Keratinocyte (primary cell): Measurements from ENCODE around the gene DOC2A. TPM values are rescaled to one million over a fixed set of nuclear protein-coding genes. Genes with fewer than 3 reads are reported as not detected.

Source experiments
- DNase-seq: peaks from one replicate; pipeline ENCODE4 v3.0.0-alpha.2; 2011; ENCODE audit warnings: low read depth, missing footprints, low spot score
- FAIRE-seq: peaks from 2 replicates; lab custom pipeline; 2011; peaks lifted over from hg19 to GRCh38; lab: Jason Lieb, UNC
- H2AFZ ChIP-seq: 2 replicates; pipeline ENCODE4 v1.6.0; 2012; ENCODE audit warnings: low read length, control low read depth, inconsistent platforms; ENCODE audit not compliant: control insufficient read depth
- H3K27ac ChIP-seq: 2 replicates; pipeline ENCODE4 v1.5.1; 2011; ENCODE audit warnings: low read length; ENCODE audit not compliant: control insufficient read depth, insufficient read depth
- H3K27me3 ChIP-seq: 3 replicates; pipeline ENCODE4 v1.6.0; 2011; ENCODE audit warnings: low read length; ENCODE audit not compliant: control insufficient read depth, insufficient read depth; ENCODE audit errors: extremely low read depth
- H3K36me3 ChIP-seq, 2 experiments: 2 replicates in 1 of 2; 3 replicates in 1 of 2; pipeline ENCODE4 v1.5.1; 2011; ENCODE audit warnings: low read length in 2 of 2, mild to moderate bottlenecking in 1 of 2; ENCODE audit not compliant: control insufficient read depth in 2 of 2, insufficient read depth in 2 of 2; ENCODE audit errors: extremely low read depth in 1 of 2
- H3K4me1 ChIP-seq: 3 replicates; pipeline ENCODE4 v1.5.1; 2011; ENCODE audit warnings: low read length; ENCODE audit not compliant: control insufficient read depth, insufficient read depth; ENCODE audit errors: extremely low read depth
- H3K4me2 ChIP-seq: 3 replicates; pipeline ENCODE4 v1.6.0; 2011; ENCODE audit warnings: low read depth, low read length; ENCODE audit not compliant: control insufficient read depth, insufficient read depth; ENCODE audit errors: extremely low read depth
- H3K4me3 ChIP-seq, 3 experiments: fragments of 200-600 bp in 1 of 3; sonication (generic) in 1 of 3; 2 replicates in 2 of 3; 3 replicates in 1 of 3; pipeline ENCODE4 v1.5.1; 2011 to 2016; ENCODE audit warnings: low read length in 3 of 3, mild to moderate bottlenecking in 3 of 3, control low read depth in 2 of 3, inconsistent platforms in 1 of 3, low read depth in 1 of 3, mixed read lengths in 1 of 3, mixed run types in 1 of 3, moderate library complexity in 1 of 3; ENCODE audit not compliant: control insufficient read depth in 2 of 3, insufficient read depth in 2 of 3; ENCODE audit errors: extremely low read depth in 1 of 3
- H3K79me2 ChIP-seq: 2 replicates; pipeline ENCODE4 v1.6.0; 2012; ENCODE audit warnings: low read length; ENCODE audit not compliant: control insufficient read depth, insufficient read depth
- H3K9ac ChIP-seq: 3 replicates; pipeline ENCODE4 v1.6.0; 2011; ENCODE audit warnings: low read length; ENCODE audit not compliant: control insufficient read depth, insufficient read depth; ENCODE audit errors: extremely low read depth
- H3K9me1 ChIP-seq: 3 replicates; pipeline ENCODE4 v1.6.0; 2011; ENCODE audit warnings: low read length; ENCODE audit not compliant: control insufficient read depth, insufficient read depth; ENCODE audit errors: extremely low read depth
- H3K9me3 ChIP-seq: 2 replicates; pipeline ENCODE4 v1.5.1; 2012; ENCODE audit warnings: low read depth, low read length; ENCODE audit not compliant: control insufficient read depth
- H4K20me1 ChIP-seq: 3 replicates; pipeline ENCODE4 v1.6.0; 2011; ENCODE audit warnings: low read length; ENCODE audit not compliant: control insufficient read depth, insufficient read depth; ENCODE audit errors: extremely low read depth
- EZH2 ChIP-seq: IDR thresholded peaks from one replicate; pipeline ENCODE4 v1.6.1; 2012; ENCODE audit warnings: inconsistent platforms, mild to moderate bottlenecking, low read length, moderate library complexity
- dilution Hi-C: fragments of 300-500 bp; cut with MboI; formaldehyde crosslinking; loops from one replicate; pipeline ENCODE4 v1.7.0; 2020; ENCODE audit warnings: low sequenced_read_pairs; ENCODE audit not compliant: extremely low pct_ligation_motif_present
- polyA plus RNA-seq, 5 experiments: library from polyadenylated mRNA; depleted of rRNA in 3 of 5; stranded (reverse) in 3 of 5; stranded (forward) in 1 of 5; unstranded in 1 of 5; fragments of >200 nt; gene quantifications; 1 replicate in 1 of 5; 2 replicates in 3 of 5; 3 replicates in 1 of 5; pipeline versions ENCODE4 v1.2.1 to v1.2.3, GENCODE V29; 2011 to 2012; ENCODE audit warnings: missing spikeins in 2 of 5, low read depth in 1 of 5, low replicate concordance in 1 of 5
- TF ChIP-seq, protein P1 (sequence below), 3 experiments: IDR thresholded peaks in 1 of 3; conservative IDR thresholded peaks in 1 of 3; optimal IDR thresholded peaks in 1 of 3; 2 replicates in 2 of 3; 3 replicates in 1 of 3; pipeline versions ENCODE3 to v1.5.1; 2011; ENCODE audit warnings: low read length in 3 of 3, mild to moderate bottlenecking in 3 of 3, moderate library complexity in 2 of 3, control low read depth in 1 of 3, inconsistent platforms in 1 of 3; ENCODE audit not compliant: insufficient read depth in 2 of 3; ENCODE audit errors: extremely low read depth in 1 of 3

The DOC2A gene
- polyA plus RNA-seq, 1 donor (not counting 4 experiments of a cell fraction or from before 2014, with no cell fraction given): 0.26 TPM

DNA sequence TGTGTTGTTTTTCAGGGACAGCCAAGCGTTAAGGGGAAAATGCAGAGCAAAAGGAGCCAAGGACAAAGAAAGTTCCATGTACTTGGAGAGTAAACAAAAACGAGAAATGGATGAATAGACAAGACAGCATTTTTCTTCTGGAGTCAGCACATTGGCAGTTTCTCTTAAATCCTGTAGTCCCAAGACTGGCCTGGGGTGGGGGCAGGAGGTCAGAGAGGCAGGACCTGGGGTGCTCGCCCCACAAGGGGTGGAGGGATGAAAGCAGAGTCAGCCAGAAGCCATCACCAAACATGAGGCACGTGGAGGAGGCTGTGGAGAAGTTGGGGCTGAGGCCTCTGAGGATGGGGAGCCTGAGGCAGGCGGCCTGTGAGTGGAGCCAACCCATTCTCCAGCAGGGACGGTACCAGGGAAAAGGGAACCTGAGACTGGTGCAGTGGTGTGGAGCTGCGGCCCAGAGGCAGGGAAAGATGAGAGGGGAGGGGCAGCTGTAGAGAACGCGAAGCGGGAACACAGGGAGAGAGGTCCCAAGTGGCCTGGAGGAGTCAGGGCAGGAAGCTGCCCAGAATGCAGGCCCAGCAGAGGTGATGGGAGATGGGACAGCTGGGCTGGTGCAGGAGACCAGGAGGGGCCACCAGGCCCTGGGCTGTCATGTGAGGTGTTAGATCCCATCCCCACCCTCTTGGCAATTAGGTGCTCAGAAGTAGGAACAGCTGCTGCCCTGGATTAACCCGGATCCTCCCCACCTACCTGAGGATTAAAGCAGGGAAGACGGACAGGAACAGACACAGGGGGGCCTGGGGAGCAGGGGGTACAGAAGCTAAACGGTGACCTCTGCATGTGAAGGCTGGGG is 17.0 kb upstream of the DOC2A start:
- H3K27me3 ChIP-seq: peaks cover 38% of the 10 kb centered on the region

DNA sequence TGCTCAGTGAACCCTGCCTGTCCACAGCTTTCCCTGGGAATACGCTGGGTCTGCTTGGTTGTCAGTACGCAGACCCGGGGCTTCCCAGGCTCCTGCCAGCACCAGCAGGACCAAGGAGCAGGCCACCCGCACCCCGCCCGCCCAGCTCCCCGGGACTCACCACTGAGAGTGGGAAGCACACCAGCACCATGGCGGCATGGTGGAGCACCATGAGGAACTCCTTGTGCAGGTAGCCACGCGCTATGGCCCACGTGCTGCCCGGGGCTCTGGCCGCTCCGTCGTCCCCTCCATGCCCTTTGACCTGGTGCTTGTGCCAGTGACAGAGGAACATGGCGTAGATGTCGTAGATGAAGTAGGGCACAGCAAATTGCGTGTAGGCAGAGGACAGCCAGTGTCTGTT is 15.6 kb upstream of the DOC2A start:
- DNase-seq (no peak), FAIRE-seq (no peak)
- Histone ChIP-seq H2AFZ (no peak overlapping the region), H3K27ac (no peak overlapping the region), H3K79me2 (no peaks in the 10 kb centered on the region), H4K20me1 (no peaks in the 10 kb centered on the region), H3K27me3 (peaks cover 31% of the 10 kb centered on the region), H3K9me3 (no peaks in the 10 kb centered on the region), H3K9ac (no peak overlapping the region), H3K4me3 (no peak overlapping the region), H3K4me1 (no peaks in the 10 kb centered on the region), H3K4me2 (no peak overlapping the region), H3K9me1 (no peaks in the 10 kb centered on the region), H3K36me3 (no peaks in the 10 kb centered on the region)
- no peak for TF ChIP-seq EZH2
- TF ChIP-seq, protein P1, sequence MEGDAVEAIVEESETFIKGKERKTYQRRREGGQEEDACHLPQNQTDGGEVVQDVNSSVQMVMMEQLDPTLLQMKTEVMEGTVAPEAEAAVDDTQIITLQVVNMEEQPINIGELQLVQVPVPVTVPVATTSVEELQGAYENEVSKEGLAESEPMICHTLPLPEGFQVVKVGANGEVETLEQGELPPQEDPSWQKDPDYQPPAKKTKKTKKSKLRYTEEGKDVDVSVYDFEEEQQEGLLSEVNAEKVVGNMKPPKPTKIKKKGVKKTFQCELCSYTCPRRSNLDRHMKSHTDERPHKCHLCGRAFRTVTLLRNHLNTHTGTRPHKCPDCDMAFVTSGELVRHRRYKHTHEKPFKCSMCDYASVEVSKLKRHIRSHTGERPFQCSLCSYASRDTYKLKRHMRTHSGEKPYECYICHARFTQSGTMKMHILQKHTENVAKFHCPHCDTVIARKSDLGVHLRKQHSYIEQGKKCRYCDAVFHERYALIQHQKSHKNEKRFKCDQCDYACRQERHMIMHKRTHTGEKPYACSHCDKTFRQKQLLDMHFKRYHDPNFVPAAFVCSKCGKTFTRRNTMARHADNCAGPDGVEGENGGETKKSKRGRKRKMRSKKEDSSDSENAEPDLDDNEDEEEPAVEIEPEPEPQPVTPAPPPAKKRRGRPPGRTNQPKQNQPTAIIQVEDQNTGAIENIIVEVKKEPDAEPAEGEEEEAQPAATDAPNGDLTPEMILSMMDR (optimal IDR thresholded peaks at IDR 0.05 in 1 of 3, IDR thresholded peaks at IDR 0.05 in 1 of 3, conservative IDR thresholded peaks at IDR 0.05 in 1 of 3; ENCODE audit: extremely low read depth in 1 of 3, insufficient read depth in 2 of 3, low read length in 3 of 3): no peak
- dilution Hi-C loops: no loop called here

More for the DNA sequence above, 17.0 kb upstream of the DOC2A start:
- DNase-seq: no peak
- no peak overlapping the region for H3K4me2 ChIP-seq
- no peak overlapping the region for H2AFZ ChIP-seq
- H3K79me2 ChIP-seq: no peaks in the 10 kb centered on the region
- H3K4me3 ChIP-seq: no peak overlapping the region
- FAIRE-seq: no peak
- H3K9me3 ChIP-seq: no peaks in the 10 kb centered on the region
- H4K20me1 ChIP-seq: no peaks in the 10 kb centered on the region
- no peak overlapping the region for H3K9ac ChIP-seq
- no peak overlapping the region for H3K27ac ChIP-seq
- H3K36me3 ChIP-seq: no peaks in the 10 kb centered on the region
- TF ChIP-seq EZH2: peak; percentile 1
- TF ChIP-seq, protein P1 (optimal IDR thresholded peaks at IDR 0.05 in 1 of 3, IDR thresholded peaks at IDR 0.05 in 1 of 3, conservative IDR thresholded peaks at IDR 0.05 in 1 of 3; ENCODE audit: extremely low read depth in 1 of 3, insufficient read depth in 2 of 3, low read length in 3 of 3): no peak
- no peaks in the 10 kb centered on the region for H3K4me1 ChIP-seq
- dilution Hi-C loops: no loop called here
- no peaks in the 10 kb centered on the region for H3K9me1 ChIP-seq
